ENCODE measurements around the gene B3GNT4. TPM values are rescaled to one million over a fixed set of nuclear protein-coding genes. Genes with fewer than 3 reads are reported as not detected.

Gene B3GNT4
- polyA plus RNA-seq, 1 donor from 2014 or later: 1.8 TPM

- Histone ChIP-seq H3K4me3 (ENCODE audit: low read length) (no peak overlapping the region), H3K9me3 (ENCODE audit: low read length) (no peaks in the 10 kb centered on the region), H3K36me3 (ENCODE audit: insufficient read depth, low read length) (no peaks in the 10 kb centered on the region), H4K20me1 (ENCODE audit: insufficient read depth) (no peaks in the 10 kb centered on the region), H3K79me2 (replicated peaks; ENCODE audit: insufficient read depth, low read length) (no peaks in the 10 kb centered on the region), H2AFZ (ENCODE audit: low read depth, low read length) (no peak overlapping the region), H3K27ac (ENCODE audit: low read length) (no peak overlapping the region), H3F3A (ENCODE audit: insufficient read depth, low read length, poor library complexity, severe bottlenecking) (no peaks in the 10 kb centered on the region), H3K9me2 (ENCODE audit: insufficient read depth, low read length) (no peaks in the 10 kb centered on the region), H3K27me3 (ENCODE audit: insufficient read depth, low read depth, low read length) (peaks cover 14% of the 10 kb centered on the region), H3K4me2 (ENCODE audit: low read length) (no peak overlapping the region), H3K9ac (ENCODE audit: low read length) (no peak overlapping the region)
- no peak for TF ChIP-seq TAF1 (IDR thresholded peaks at IDR 0.05; ENCODE audit: low read depth)
- no peak for TF ChIP-seq SMC3 (conservative IDR thresholded peaks at IDR 0.05; ENCODE audit: poor library complexity)
- no peak for TF ChIP-seq REST (IDR thresholded peaks at IDR 0.05; ENCODE audit: borderline replicate concordance)
- no peak for TF ChIP-seq CTCF (IDR thresholded peaks at IDR 0.05; ENCODE audit: poor library complexity, severe bottlenecking)
- TF ChIP-seq EZH2 (IDR thresholded peaks at IDR 0.05; ENCODE audit: borderline replicate concordance, insufficient read depth, low read length, poor library complexity, severe bottlenecking): no peak
- TF ChIP-seq RAD21 (conservative IDR thresholded peaks at IDR 0.05): no peak
- no peak for TF ChIP-seq EP300 (conservative IDR thresholded peaks at IDR 0.05; ENCODE audit: poor library complexity, severe bottlenecking)
- TF ChIP-seq POLR2AphosphoS5 (IDR thresholded peaks at IDR 0.05): no peak
- no peak for TF ChIP-seq MXI1 (conservative IDR thresholded peaks at IDR 0.05; ENCODE audit: poor library complexity, severe bottlenecking)
Observed at GRCh38 chr12:122185079-122185478, 18.4 kb upstream of the B3GNT4 start.

GRCh38 chr12:122185494-122186082 is 17.9 kb upstream of the B3GNT4 start:
- no peaks in the 10 kb centered on the region for H3K9me2 ChIP-seq (ENCODE audit: insufficient read depth, low read length)
- H3K4me3 ChIP-seq (ENCODE audit: low read length): no peak overlapping the region
- H3K9me3 ChIP-seq (ENCODE audit: low read length): no peaks in the 10 kb centered on the region
- no peak overlapping the region for H3K4me2 ChIP-seq (ENCODE audit: low read length)
- H3K79me2 ChIP-seq (replicated peaks; ENCODE audit: insufficient read depth, low read length): no peaks in the 10 kb centered on the region
- H2AFZ ChIP-seq (ENCODE audit: low read depth, low read length): no peak overlapping the region
- H3K27me3 ChIP-seq (ENCODE audit: insufficient read depth, low read depth, low read length): peaks cover 14% of the 10 kb centered on the region
- no peak overlapping the region for H3K9ac ChIP-seq (ENCODE audit: low read length)
- no peaks in the 10 kb centered on the region for H3F3A ChIP-seq (ENCODE audit: insufficient read depth, low read length, poor library complexity, severe bottlenecking)
- TF ChIP-seq EZH2 (IDR thresholded peaks at IDR 0.05; ENCODE audit: borderline replicate concordance, insufficient read depth, low read length, poor library complexity, severe bottlenecking): no peak
- no peak for TF ChIP-seq EP300 (conservative IDR thresholded peaks at IDR 0.05; ENCODE audit: poor library complexity, severe bottlenecking)
- no peak for TF ChIP-seq CTCF (IDR thresholded peaks at IDR 0.05; ENCODE audit: poor library complexity, severe bottlenecking)
- no peak for TF ChIP-seq REST (IDR thresholded peaks at IDR 0.05; ENCODE audit: borderline replicate concordance)
- TF ChIP-seq MXI1 (conservative IDR thresholded peaks at IDR 0.05; ENCODE audit: poor library complexity, severe bottlenecking): no peak
- TF ChIP-seq RAD21 (conservative IDR thresholded peaks at IDR 0.05): no peak
- no peak for TF ChIP-seq TAF1 (IDR thresholded peaks at IDR 0.05; ENCODE audit: low read depth)
- no peak for TF ChIP-seq POLR2AphosphoS5 (IDR thresholded peaks at IDR 0.05)
- TF ChIP-seq SMC3 (conservative IDR thresholded peaks at IDR 0.05; ENCODE audit: poor library complexity): no peak
- H3K36me3 ChIP-seq (ENCODE audit: insufficient read depth, low read length): no peaks in the 10 kb centered on the region
- no peaks in the 10 kb centered on the region for H4K20me1 ChIP-seq (ENCODE audit: insufficient read depth)
- H3K27ac ChIP-seq (ENCODE audit: low read length): no peak overlapping the region

Measured in neural cell (in vitro differentiated cells).